GM21737 (cell line): Measurements from ENCODE around the gene ASTN2.

Experiments
- ATAC-seq: cut with Tn5 transposase; IDR thresholded peaks from one replicate; pipeline ENCODE4 v1.9.1; 2021; ENCODE audit warnings: mild to moderate bottlenecking, moderate library complexity; ENCODE audit not compliant: unreplicated experiment

Gene ASTN2

GRCh38 chr9:116596646-116597045 is 818.2 kb downstream of the ASTN2 start:
- no peak for ATAC-seq

DNA sequence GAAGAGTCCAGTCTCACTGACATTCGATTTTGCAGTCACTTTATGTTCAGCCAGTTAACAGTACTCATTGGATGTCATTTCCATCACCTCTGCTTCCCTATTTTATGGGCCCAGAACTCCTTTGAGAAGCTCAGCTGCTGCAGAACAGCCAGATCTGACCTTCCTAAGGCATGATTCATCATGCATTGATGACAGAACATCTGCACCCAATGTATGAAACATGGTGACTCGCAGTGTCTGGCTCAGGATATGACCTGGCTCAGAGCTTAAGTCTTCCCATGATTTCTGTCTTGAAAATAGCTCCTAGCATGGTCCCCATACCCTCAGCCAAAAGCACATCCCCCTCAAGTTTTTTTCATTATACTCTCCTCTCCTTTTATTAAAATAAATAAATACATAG is 820.3 kb downstream of the ASTN2 start:
- ATAC-seq, result no peak

- no peak for ATAC-seq
Observed at GRCh38 chr9:116592970-116593369, 821.9 kb downstream of the ASTN2 start.

DNA sequence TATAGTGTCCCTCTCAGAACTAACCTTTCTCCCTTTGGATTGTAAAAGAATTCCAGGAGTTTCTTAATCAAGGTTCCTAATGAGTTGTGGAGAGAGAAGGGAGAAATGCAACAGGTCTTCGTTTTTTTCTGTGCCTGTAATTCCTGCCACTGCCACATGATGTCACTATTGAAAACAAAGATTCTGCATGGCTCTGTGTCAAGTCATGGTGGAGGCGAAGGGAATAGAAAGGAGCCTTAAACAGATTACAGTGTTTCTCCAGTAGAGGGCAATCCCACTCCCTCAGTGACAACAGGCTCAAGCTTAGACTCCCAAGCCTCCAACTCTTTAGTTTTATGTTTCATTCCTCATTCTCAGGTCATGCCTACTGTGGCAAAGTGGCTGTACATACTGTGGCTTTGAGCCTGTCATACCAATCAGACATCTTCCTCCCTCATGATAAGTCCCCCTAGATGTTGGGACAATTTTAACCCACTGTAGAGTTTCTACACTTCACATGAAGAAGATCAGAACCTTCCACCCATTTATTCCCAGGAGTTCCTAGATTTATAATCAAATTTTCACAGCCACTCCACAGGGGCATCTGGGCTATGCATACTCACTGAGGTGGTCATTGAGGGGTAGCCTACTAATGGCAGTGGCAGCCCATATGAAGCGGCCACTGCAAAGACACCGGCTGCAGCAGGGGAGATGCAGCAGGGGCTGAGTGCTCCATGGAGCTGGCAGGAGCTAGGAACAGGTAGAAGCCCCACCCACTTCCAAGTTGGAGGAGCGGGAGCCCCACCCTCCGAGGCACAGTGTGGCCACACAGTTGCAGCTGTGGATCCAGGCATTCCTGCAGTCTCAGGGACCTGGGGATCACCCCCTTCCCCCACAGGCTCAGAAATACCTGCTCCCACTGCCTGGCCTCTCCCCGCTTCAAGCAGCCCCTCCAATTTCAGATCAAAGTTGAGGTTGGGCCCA is 825.2 kb downstream of the ASTN2 start:
- no peak for ATAC-seq

DNA sequence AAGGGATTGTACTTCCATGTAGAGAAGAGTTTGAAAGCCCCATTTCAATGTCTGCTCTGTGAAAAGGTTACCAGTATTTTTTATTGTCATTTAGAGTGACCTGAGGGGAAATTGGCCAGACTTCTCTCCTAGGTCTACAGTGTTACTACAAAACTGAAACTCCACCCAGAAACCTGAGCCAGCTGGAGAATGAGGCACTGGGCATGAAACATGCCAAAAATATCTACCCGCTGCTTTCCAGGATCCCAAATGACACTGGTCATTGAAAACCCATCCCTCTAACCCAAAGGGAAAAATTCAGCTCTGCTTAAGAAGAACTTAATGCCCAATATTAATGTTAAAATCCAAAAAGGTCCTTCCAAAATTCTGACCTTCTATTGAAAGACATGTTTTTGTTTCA is 826.9 kb downstream of the ASTN2 start:
- no peak for ATAC-seq

- ATAC-seq, result no peak
Observed at GRCh38 chr9:116585896-116586295, 829.0 kb downstream of the ASTN2 start.

DNA sequence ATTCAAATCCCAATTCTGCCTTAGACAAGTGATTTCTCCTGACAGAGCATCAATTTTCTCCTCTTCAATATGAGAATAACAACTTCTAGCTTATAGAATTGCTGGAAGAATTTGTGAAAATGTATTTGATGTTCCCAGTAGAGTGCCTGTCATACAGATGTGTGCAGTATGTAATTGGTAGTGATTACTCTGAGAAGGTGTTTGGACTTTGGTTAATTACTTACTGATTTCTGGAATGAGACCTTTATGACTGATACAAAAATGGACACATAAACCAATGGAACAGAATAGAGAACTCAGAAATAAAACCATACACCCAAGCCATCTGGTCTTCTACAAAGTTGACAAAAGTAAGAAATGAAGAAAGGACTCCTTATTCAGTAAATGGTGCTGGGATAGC is 829.7 kb downstream of the ASTN2 start:
- ATAC-seq, result no peak

- ATAC-seq, result no peak
Observed at GRCh38 chr9:116580853-116581252, 834.0 kb downstream of the ASTN2 start.

GRCh38 chr9:116576386-116576785 is 838.5 kb downstream of the ASTN2 start:
- no peak for ATAC-seq

GRCh38 chr9:116574027-116574679 is 840.7 kb downstream of the ASTN2 start:
- no peak for ATAC-seq

GRCh38 chr9:116572095-116572748 is 842.6 kb downstream of the ASTN2 start:
- peak; percentile 74 for ATAC-seq

GRCh38 chr9:116569111-116569510 is 845.7 kb downstream of the ASTN2 start:
- ATAC-seq, result no peak

GRCh38 chr9:116566677-116567488 is 848.0 kb downstream of the ASTN2 start:
- ATAC-seq, result no peak

DNA sequence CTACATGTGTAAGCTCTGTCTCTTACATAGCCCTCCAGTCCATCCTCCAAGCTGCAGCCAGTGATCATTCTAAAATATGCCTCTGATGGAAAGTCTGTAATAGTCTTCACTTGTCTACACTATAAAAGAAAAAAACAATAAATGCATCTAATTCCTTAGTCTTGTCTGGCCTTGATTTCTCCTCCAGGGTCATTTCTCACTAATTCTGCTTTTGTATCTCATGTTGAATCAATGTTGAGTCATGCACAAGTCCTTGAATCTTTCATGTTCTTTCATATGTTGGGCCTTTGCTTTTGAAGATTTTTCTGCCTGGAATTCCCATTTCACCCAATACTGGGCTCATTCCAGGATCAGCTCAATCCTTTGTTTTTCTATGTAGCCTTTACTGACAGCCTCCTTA is 848.9 kb downstream of the ASTN2 start:
- no peak for ATAC-seq

GRCh38 chr9:116564266-116564793 is 850.5 kb downstream of the ASTN2 start:
- ATAC-seq, result no peak

GRCh38 chr9:116558818-116559540 is 855.9 kb downstream of the ASTN2 start:
- ATAC-seq, result no peak

DNA sequence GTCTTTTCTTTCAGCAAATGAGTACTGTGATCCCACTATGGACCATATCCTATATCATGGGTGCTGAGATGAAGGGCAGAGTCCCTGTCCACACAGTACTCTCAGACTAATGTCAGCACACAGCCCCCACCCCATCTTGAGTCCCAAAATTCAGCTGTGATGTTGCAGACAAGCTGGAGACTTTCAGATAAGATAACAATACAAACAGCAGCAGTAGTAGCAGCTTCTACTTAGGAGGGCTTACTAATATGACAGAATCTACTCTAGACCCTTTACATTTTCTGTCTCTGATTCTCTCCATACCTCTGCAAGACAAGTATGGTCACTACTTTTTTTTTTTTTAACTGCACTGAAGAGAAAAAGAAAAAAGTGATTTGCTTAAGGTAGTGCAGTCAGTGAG is 856.8 kb downstream of the ASTN2 start:
- no peak for ATAC-seq

GRCh38 chr9:116555556-116556155 is 859.2 kb downstream of the ASTN2 start:
- ATAC-seq, result no peak

DNA sequence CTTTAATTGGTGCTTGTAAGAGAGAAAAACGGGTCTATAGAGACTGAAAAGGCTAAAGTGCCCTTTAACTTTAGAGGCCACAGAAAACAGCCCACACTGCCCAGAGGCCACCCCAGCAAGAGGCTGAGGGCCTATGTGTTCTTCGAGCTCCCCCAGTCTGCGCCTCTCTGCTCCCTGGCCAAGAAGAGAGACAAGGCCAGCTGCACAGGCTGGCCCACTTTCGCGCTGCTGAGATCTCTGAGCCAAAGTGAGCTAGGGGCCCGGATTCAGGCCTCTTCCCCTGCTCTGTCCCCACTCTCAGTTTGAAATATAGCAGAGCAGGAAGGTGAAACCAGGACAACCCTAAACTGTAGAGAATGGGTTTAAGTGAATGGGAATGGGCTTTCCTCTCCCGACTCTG is 859.7 kb downstream of the ASTN2 start:
- ATAC-seq, result no peak
